OCI-LY1 (cell line): ENCODE measurements around the gene ARMCX5.

ENCODE experiments used
- H2AFZ ChIP-seq: fragments of 200-600 bp; sonication (generic), shearing (Covaris generic); 2 replicates; pipeline ENCODE4 v1.6.0; 2014; ENCODE audit warnings: antibody characterized with exemption, mild to moderate bottlenecking, low read length
- H3F3A ChIP-seq: fragments of 200-600 bp; sonication (generic), shearing (Covaris generic); 2 replicates; pipeline ENCODE4 v1.6.0; 2014; ENCODE audit warnings: mild to moderate bottlenecking, antibody characterized with exemption, low read length, moderate library complexity; ENCODE audit not compliant: insufficient read depth
- H3K27ac ChIP-seq: fragments of 200-600 bp; sonication (generic); 2 replicates; pipeline ENCODE4 v1.5.1; 2014; ENCODE audit warnings: low read length, mixed run types, mild to moderate bottlenecking, low read depth; ENCODE audit not compliant: poor library complexity, severe bottlenecking
- H3K27me3 ChIP-seq: fragments of 200-600 bp; sonication (generic); 2 replicates; pipeline ENCODE4 v1.6.0; 2014; ENCODE audit warnings: antibody characterized with exemption, mild to moderate bottlenecking, low read length, moderate library complexity; ENCODE audit not compliant: insufficient read depth
- H3K36me3 ChIP-seq: fragments of 200-600 bp; sonication (generic); 2 replicates; pipeline ENCODE4 v1.6.1; 2014; ENCODE audit warnings: mild to moderate bottlenecking, antibody characterized with exemption, low read length, moderate library complexity, mixed read lengths; ENCODE audit not compliant: insufficient read depth
- H3K4me1 ChIP-seq: fragments of 200-600 bp; sonication (generic); 2 replicates; pipeline ENCODE4 v1.5.1; 2014; ENCODE audit warnings: mild to moderate bottlenecking, low read length, moderate library complexity; ENCODE audit not compliant: insufficient read depth, severe bottlenecking
- H3K4me2 ChIP-seq: fragments of 200-600 bp; sonication (generic), shearing (Covaris generic); 2 replicates; pipeline ENCODE4 v1.6.1; 2014; ENCODE audit warnings: low read length
- H3K4me3 ChIP-seq: fragments of 200-600 bp; sonication (generic); 2 replicates; pipeline ENCODE4 v1.5.1; 2014; ENCODE audit warnings: low read length, low read depth, mild to moderate bottlenecking, mixed read lengths; ENCODE audit not compliant: poor library complexity, severe bottlenecking
- H3K79me2 ChIP-seq: fragments of 200-600 bp; shearing (Covaris generic); 2 replicates; pipeline ENCODE4 v1.6.1; 2016; ENCODE audit warnings: mixed run types, low read length, mixed read lengths; ENCODE audit not compliant: insufficient read depth
- H3K9ac ChIP-seq: fragments of 200-600 bp; sonication (generic), shearing (Covaris generic); 2 replicates; pipeline ENCODE4 v1.6.1; 2014; ENCODE audit warnings: mild to moderate bottlenecking, low read length, mixed read lengths
- H3K9me2 ChIP-seq: fragments of 200-600 bp; sonication (generic), shearing (Covaris generic); 2 replicates; pipeline ENCODE4 v1.6.1; 2014; ENCODE audit warnings: low read depth, mild to moderate bottlenecking, low read length, mixed read lengths
- H3K9me3 ChIP-seq: fragments of 200-600 bp; shearing (Covaris generic); 2 replicates; pipeline ENCODE4 v1.6.1; 2014; ENCODE audit warnings: low read length, mixed read lengths
- H4K20me1 ChIP-seq: fragments of 200-600 bp; sonication (generic), shearing (Covaris generic); 2 replicates; pipeline ENCODE4 v1.6.0; 2016; ENCODE audit warnings: mild to moderate bottlenecking, low read length; ENCODE audit not compliant: insufficient read depth
- EZH2 ChIP-seq: fragments of 200-600 bp; sonication (generic), shearing (Covaris generic); IDR thresholded peaks from 2 replicates; pipeline ENCODE4 v1.8.0; 2017; ENCODE audit warnings: borderline replicate concordance, mixed run types, mild to moderate bottlenecking, antibody characterized with exemption, low read length, moderate library complexity, mixed read lengths
- TF ChIP-seq, protein P1 (sequence below): fragments of 200-600 bp; sonication (generic), shearing (Covaris generic); IDR thresholded peaks from 2 replicates; pipeline ENCODE4 v1.5.1; 2017; ENCODE audit warnings: mild to moderate bottlenecking, antibody characterized with exemption, low read length, moderate library complexity, mixed read lengths

Gene ARMCX5

GRCh38 chrX:102650903-102651241 is 51.6 kb downstream of the ARMCX5 start:
- Histone ChIP-seq H3F3A (no peaks in the 10 kb centered on the region), H3K4me3 (no peak overlapping the region), H3K27ac (no peak overlapping the region), H3K36me3 (no peaks in the 10 kb centered on the region), H3K4me2 (no peak overlapping the region), H2AFZ (no peak overlapping the region), H3K79me2 (no peaks in the 10 kb centered on the region), H4K20me1 (no peaks in the 10 kb centered on the region), H3K9me3 (no peaks in the 10 kb centered on the region), H3K9me2 (no peaks in the 10 kb centered on the region), H3K9ac (no peak overlapping the region), H3K27me3 (no peaks in the 10 kb centered on the region), H3K4me1 (no peaks in the 10 kb centered on the region)
- TF ChIP-seq EZH2: no peak
- TF ChIP-seq, protein P1, sequence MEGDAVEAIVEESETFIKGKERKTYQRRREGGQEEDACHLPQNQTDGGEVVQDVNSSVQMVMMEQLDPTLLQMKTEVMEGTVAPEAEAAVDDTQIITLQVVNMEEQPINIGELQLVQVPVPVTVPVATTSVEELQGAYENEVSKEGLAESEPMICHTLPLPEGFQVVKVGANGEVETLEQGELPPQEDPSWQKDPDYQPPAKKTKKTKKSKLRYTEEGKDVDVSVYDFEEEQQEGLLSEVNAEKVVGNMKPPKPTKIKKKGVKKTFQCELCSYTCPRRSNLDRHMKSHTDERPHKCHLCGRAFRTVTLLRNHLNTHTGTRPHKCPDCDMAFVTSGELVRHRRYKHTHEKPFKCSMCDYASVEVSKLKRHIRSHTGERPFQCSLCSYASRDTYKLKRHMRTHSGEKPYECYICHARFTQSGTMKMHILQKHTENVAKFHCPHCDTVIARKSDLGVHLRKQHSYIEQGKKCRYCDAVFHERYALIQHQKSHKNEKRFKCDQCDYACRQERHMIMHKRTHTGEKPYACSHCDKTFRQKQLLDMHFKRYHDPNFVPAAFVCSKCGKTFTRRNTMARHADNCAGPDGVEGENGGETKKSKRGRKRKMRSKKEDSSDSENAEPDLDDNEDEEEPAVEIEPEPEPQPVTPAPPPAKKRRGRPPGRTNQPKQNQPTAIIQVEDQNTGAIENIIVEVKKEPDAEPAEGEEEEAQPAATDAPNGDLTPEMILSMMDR: no peak

- no peak within 1 kb of the TSS for H3K27ac ChIP-seq
- H4K20me1 ChIP-seq: no peaks in the 10 kb centered on the region
- H3F3A ChIP-seq: no peaks in the 10 kb centered on the region
- H3K27me3 ChIP-seq: no peaks in the 10 kb centered on the region
- H3K36me3 ChIP-seq: no peaks in the 10 kb centered on the region
- H2AFZ ChIP-seq: no peak within 1 kb of the TSS
- H3K4me1 ChIP-seq: no peaks in the 10 kb centered on the region
- no peak within 1 kb of the TSS for H3K9ac ChIP-seq
- no peaks in the 10 kb centered on the region for H3K9me3 ChIP-seq
- no peaks in the 10 kb centered on the region for H3K79me2 ChIP-seq
- no peaks in the 10 kb centered on the region for H3K9me2 ChIP-seq
- H3K4me3 ChIP-seq: no peak within 1 kb of the TSS
- TF ChIP-seq EZH2: no peak
- TF ChIP-seq, protein P1: no peak
- no peak within 1 kb of the TSS for H3K4me2 ChIP-seq
Observed at GRCh38 chrX:102651242-102652011, 52.1 kb downstream of the ARMCX5 start, which contains the start of gene GPRASP1. GPRASP1 (plus strand) TSS chrX:102651483; CDS start chrX:102653914, 2,431 bp downstream.

- TF ChIP-seq, protein P1: no peak
- TF ChIP-seq EZH2: no peak
- Histone ChIP-seq H3K9ac (no peak overlapping the region), H3K4me2 (no peak overlapping the region), H3K9me2 (no peaks in the 10 kb centered on the region), H3K27me3 (no peaks in the 10 kb centered on the region), H3F3A (no peaks in the 10 kb centered on the region), H3K4me3 (no peak overlapping the region), H3K9me3 (no peaks in the 10 kb centered on the region), H3K27ac (no peak overlapping the region), H3K4me1 (no peaks in the 10 kb centered on the region), H4K20me1 (no peaks in the 10 kb centered on the region), H2AFZ (no peak overlapping the region), H3K79me2 (no peaks in the 10 kb centered on the region), H3K36me3 (no peaks in the 10 kb centered on the region)
Observed at GRCh38 chrX:102652031-102652688, 52.8 kb downstream of the ARMCX5 start.
